ENCODE results near the gene SMIM12. TPM values are rescaled to one million over a fixed set of nuclear protein-coding genes. Genes with fewer than 3 reads are reported as not detected.

SMIM12 gene
- total RNA-seq, 2 experiments from 2014 or later, result 44.4 to 54.8 TPM

DNA sequence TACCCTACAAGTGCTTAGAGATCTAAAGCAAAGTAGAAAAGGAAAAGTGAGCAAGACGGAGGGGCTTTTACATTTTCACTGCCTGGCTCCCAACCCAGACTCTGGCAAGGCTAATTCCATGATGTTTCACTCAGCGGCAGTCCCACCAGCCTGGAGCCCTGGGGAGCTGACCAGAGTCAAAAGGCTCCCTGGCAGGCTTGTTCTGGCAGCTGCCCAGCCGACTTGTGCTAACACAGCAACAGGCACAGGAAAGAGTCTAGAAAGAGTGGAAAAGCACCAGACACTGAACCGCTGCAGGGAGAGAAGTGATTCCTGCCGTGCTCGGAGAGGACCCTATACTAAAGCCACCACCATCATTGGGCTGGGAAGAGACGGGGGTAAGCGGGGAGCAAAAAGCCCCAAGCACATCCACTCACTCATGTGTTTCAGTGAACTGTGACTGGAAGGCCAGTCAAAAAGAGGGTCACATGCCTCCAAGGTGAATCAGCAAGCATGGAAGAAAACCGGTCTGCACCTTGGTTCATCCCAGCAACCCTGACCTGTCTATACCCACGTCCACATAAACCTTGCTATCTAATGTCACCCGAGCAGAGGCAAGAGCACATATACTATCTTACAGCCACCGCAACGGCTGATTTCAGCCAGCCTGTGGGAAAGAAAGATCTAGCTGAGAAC is 8.0 kb downstream of the SMIM12 start:
- DNase-seq, result no peak
- peaks cover 36% of the 10 kb centered on the region for H3K36me3 Mint-ChIP-seq (ENCODE audit: low read depth)
- no peaks in the 10 kb centered on the region for H3K9me3 Mint-ChIP-seq
- H3K27me3 Mint-ChIP-seq, result no peaks in the 10 kb centered on the region
- H3K4me1 Mint-ChIP-seq, result peaks cover 10% of the 10 kb centered on the region
- no peak overlapping the region for H3K4me3 Mint-ChIP-seq
- CTCF ChIA-PET, result interaction anchor here (0.6 to 2.0 kb wide), 4 partner anchors 10 to 62 kb away, joined by 3 to 7 read pairs (median 5); no protein-coding TSS in a partner anchor
- POLR2A ChIA-PET, result no interaction called here
- H3K27ac Mint-ChIP-seq, result no peak overlapping the region

- Mint-ChIP-seq H3K27me3 (no peaks in the 10 kb centered on the region), H3K27ac (no peak overlapping the region), H3K9me3 (no peaks in the 10 kb centered on the region), H3K4me3 (no peak overlapping the region), H3K4me1 (peaks cover 8% of the 10 kb centered on the region), H3K36me3 (ENCODE audit: low read depth) (peaks cover 32% of the 10 kb centered on the region)
- DNase-seq, result no peak
- POLR2A ChIA-PET, result no interaction called here
- CTCF ChIA-PET, result no interaction called here
These were observed 9.2 kb downstream of the SMIM12 start for GRCh38 chr1:34850382-34850781.

GRCh38 chr1:34847094-34847493 is 12.5 kb downstream of the SMIM12 start:
- no peaks in the 10 kb centered on the region for H3K27me3 Mint-ChIP-seq
- no peak overlapping the region for H3K4me3 Mint-ChIP-seq
- peaks cover 8% of the 10 kb centered on the region for H3K4me1 Mint-ChIP-seq
- CTCF ChIA-PET, result interaction anchor here (1.7 kb wide), 1 partner anchor 19 kb away, joined by 4 read pairs; no protein-coding TSS in a partner anchor
- POLR2A ChIA-PET, result no interaction called here
- H3K36me3 Mint-ChIP-seq (ENCODE audit: low read depth), result peaks cover 12% of the 10 kb centered on the region
- H3K9me3 Mint-ChIP-seq, result no peaks in the 10 kb centered on the region
- DNase-seq, result no peak
- no peak overlapping the region for H3K27ac Mint-ChIP-seq

- POLR2A ChIA-PET, result no interaction called here
- H3K36me3 Mint-ChIP-seq (ENCODE audit: low read depth), result peaks cover 12% of the 10 kb centered on the region
- no peak for DNase-seq
- no peak overlapping the region for H3K4me3 Mint-ChIP-seq
- no peak overlapping the region for H3K27ac Mint-ChIP-seq
- H3K9me3 Mint-ChIP-seq, result no peaks in the 10 kb centered on the region
- H3K27me3 Mint-ChIP-seq, result no peaks in the 10 kb centered on the region
- CTCF ChIA-PET, result interaction anchor here (1.7 kb wide), 1 partner anchor 20 kb away, joined by 4 read pairs; no protein-coding TSS in a partner anchor
- H3K4me1 Mint-ChIP-seq, result peaks cover 8% of the 10 kb centered on the region
These were observed 13.3 kb downstream of the SMIM12 start for GRCh38 chr1:34846265-34846664.

DNA sequence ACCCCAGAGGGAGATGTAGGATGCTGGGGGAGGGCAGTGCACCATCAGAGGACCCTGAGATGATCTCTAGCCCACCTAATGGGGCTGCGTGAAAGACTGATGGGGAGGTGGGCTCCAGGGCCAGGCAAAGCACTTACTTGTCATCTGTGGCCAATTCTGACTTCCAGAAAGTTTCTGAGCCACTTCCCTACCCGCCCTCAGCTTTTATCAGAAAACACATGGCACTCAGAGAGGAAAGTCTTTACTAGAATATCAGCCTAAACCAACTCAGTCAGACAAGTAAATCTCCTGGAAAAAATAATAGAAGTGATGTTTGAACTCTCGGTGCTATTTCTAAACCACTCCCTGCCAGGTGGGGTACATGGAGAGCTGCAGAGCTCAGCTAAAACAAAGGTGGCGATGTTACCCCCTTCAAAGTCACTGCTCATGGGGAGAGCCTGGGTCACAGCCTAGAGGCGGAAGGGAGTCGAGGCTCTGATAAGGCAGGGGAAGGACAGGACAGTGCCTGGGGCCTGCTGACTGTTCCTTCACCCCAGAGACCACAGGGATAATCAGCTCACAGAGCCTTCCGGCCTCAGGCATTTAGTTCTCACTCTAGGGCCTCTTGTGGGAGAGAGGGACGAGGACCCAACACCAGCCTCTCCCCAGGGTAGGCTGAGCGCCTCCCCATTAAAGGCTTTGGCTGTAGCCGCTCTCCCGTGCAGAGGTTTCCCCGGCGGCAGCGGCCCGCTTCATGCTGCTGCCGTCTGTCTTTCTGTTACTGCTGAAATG is 14.2 kb downstream of the SMIM12 start:
- Mint-ChIP-seq H3K36me3 (ENCODE audit: low read depth) (peaks cover 10% of the 10 kb centered on the region), H3K4me1 (peaks cover 8% of the 10 kb centered on the region), H3K27me3 (no peaks in the 10 kb centered on the region), H3K27ac (no peak overlapping the region), H3K9me3 (no peaks in the 10 kb centered on the region), H3K4me3 (no peak overlapping the region)
- POLR2A ChIA-PET, result no interaction called here
- CTCF ChIA-PET, result interaction anchor here (0.8 to 2.3 kb wide), 3 partner anchors 14 to 63 kb away, joined by 3 to 10 read pairs (median 3); partner anchors contain the start of gene SMIM12
- no peak for DNase-seq

DNA sequence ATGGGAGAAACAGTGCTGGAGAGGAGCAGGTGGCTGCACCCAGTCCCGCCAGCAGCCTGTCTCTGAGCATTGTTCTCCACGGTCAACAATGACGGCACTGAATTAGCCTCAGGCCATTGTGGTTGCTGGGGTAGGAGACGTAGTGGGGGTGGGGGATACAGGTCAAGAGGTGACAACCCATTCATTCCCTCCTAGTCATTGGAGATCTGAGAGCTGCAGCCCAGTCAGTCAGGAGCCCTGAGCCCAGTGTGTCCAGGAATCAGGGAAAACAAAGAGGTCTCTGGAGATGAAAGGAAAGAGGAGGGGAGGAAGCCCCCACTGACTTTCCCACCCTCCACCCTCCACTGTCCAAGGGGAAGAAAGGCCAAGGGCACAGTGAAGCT is 15.3 kb downstream of the SMIM12 start:
- Mint-ChIP-seq H3K4me1 (peaks cover 8% of the 10 kb centered on the region), H3K27ac (no peak overlapping the region), H3K4me3 (no peak overlapping the region), H3K27me3 (no peaks in the 10 kb centered on the region), H3K9me3 (no peaks in the 10 kb centered on the region), H3K36me3 (ENCODE audit: low read depth) (peaks cover 8% of the 10 kb centered on the region)
- ChIA-PET POLR2A (no interaction called here), CTCF (interaction anchor here (0.9 to 2.3 kb wide), 3 partner anchors 9 to 15 kb away, joined by 4 to 11 read pairs (median 10); partner anchors contain the start of gene SMIM12)
- DNase-seq, result no peak

- Mint-ChIP-seq H3K4me3 (no peak overlapping the region), H3K27me3 (no peaks in the 10 kb centered on the region), H3K36me3 (ENCODE audit: low read depth) (peaks cover 6% of the 10 kb centered on the region), H3K9me3 (no peaks in the 10 kb centered on the region), H3K4me1 (peaks cover 8% of the 10 kb centered on the region), H3K27ac (no peak overlapping the region)
- CTCF ChIA-PET, result interaction anchor here (0.9 to 2.3 kb wide), 3 partner anchors 8 to 16 kb away, joined by 4 to 11 read pairs (median 10); partner anchors contain the start of gene SMIM12
- POLR2A ChIA-PET, result no interaction called here
- DNase-seq, result no peak
These were observed 15.9 kb downstream of the SMIM12 start for GRCh38 chr1:34843392-34844251.

DNA sequence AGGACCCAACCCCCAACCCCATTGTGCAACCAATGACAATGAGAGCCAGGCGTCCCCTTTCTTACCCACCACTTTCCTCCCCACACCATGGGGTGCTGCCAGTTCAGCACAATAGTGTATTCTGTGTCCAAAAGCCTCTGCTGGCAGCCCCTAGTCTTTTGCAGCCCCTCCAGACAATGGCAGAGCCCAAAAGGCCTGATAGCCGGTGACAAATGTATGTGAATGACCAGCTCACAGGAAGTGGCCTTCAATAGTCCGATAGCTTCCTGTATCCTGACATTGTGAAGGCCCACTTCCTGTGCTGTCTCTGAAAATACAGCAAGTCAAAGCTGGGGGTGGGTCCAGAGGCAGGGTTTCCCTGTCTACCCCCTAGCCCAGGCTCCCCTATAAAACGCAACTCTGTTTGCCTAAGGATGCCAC is 16.6 kb downstream of the SMIM12 start:
- Mint-ChIP-seq H3K4me3 (no peak overlapping the region), H3K4me1 (peaks cover 7% of the 10 kb centered on the region), H3K27me3 (no peaks in the 10 kb centered on the region), H3K36me3 (ENCODE audit: low read depth) (no peaks in the 10 kb centered on the region), H3K9me3 (no peaks in the 10 kb centered on the region), H3K27ac (no peak overlapping the region)
- CTCF ChIA-PET, result interaction anchor here (2.9 kb wide), 1 partner anchor 10 kb away, joined by 9 read pairs; no protein-coding TSS in a partner anchor
- no peak for DNase-seq
- POLR2A ChIA-PET, result no interaction called here

DNA sequence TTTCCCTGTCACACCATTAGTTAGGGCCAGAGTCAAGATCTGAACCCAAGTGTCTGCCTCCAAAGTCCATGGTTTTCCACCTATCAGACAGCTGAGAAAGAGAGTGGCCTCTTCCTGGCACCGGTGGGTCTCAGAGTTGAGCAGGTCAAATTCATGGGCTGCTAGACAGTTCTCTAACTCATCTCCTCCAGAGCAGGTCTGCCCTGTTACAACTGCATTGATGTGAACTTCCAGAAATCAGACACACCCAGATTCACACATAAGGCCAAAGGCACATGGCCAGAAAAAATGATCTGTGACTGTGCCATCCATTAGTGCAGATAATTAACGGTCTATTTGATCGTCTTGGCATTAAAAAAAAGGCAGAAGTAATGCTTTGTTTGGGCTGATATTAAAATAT is 17.5 kb downstream of the SMIM12 start:
- H3K9me3 Mint-ChIP-seq, result no peaks in the 10 kb centered on the region
- H3K27ac Mint-ChIP-seq, result no peak overlapping the region
- ChIA-PET POLR2A (no interaction called here), CTCF (interaction anchor here (1.2 to 2.9 kb wide), 2 partner anchors 11 to 17 kb away, joined by 3 to 9 read pairs; partner anchors contain the start of gene SMIM12)
- no peak overlapping the region for H3K4me3 Mint-ChIP-seq
- H3K4me1 Mint-ChIP-seq, result peaks cover 7% of the 10 kb centered on the region
- H3K27me3 Mint-ChIP-seq, result no peaks in the 10 kb centered on the region
- no peaks in the 10 kb centered on the region for H3K36me3 Mint-ChIP-seq (ENCODE audit: low read depth)
- no peak for DNase-seq

- H3K36me3 Mint-ChIP-seq (ENCODE audit: low read depth), result no peaks in the 10 kb centered on the region
- no peaks in the 10 kb centered on the region for H3K27me3 Mint-ChIP-seq
- no peak for DNase-seq
- no peak overlapping the region for H3K27ac Mint-ChIP-seq
- H3K4me3 Mint-ChIP-seq, result no peak overlapping the region
- ChIA-PET POLR2A (no interaction called here), CTCF (interaction anchor here (2.9 kb wide), 1 partner anchor 12 kb away, joined by 9 read pairs; no protein-coding TSS in a partner anchor)
- peaks cover 7% of the 10 kb centered on the region for H3K4me1 Mint-ChIP-seq
- no peaks in the 10 kb centered on the region for H3K9me3 Mint-ChIP-seq
These were observed 19.1 kb downstream of the SMIM12 start for GRCh38 chr1:34840426-34840825.

DNA sequence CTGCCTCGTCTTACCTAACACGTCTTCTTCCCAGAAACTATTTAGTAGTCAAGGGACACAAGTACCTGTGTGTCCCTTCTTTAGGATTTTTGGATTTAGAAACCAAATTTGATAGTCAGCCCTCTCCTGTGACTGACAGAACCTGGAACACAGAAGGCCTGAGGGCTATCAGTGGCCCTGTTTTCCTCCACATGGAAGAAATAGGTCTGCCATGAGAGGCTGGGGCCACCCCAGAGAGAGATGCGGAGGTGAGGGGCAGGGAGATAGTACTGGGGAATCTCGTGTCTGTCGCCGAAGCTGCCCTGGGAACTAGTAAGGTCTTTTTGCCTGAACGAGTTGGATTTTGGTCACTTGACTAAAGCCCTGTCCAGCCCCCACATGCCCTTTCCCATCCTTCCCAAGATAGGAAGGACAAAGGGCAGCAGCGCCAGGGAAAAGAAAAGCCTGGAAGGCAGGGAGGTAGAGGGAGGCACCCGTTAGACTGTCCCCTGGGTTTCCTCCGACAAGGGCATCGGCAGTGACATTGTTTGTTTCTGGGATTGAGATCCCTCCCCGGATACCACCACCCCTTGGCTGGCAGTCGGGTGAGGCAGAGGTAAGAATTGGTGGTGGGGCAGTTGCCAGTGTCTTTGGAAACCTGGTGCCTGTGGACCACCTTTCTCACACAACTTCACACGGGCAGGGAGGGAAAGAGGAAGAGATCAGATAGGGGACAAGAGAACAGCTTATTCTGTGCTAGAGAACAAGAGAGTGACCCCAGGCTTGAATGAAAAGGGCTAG is 19.8 kb downstream of the SMIM12 start:
- Mint-ChIP-seq H3K27ac (peak overlapping the region; percentile 41), H3K4me3 (no peak overlapping the region), H3K4me1 (peaks cover 7% of the 10 kb centered on the region), H3K36me3 (ENCODE audit: low read depth) (no peaks in the 10 kb centered on the region), H3K27me3 (no peaks in the 10 kb centered on the region), H3K9me3 (no peaks in the 10 kb centered on the region)
- ChIA-PET CTCF (interaction anchor here (1.7 kb wide), 1 partner anchor 13 kb away, joined by 4 read pairs; no protein-coding TSS in a partner anchor), POLR2A (no interaction called here)
- DNase-seq, result no peak

DNA sequence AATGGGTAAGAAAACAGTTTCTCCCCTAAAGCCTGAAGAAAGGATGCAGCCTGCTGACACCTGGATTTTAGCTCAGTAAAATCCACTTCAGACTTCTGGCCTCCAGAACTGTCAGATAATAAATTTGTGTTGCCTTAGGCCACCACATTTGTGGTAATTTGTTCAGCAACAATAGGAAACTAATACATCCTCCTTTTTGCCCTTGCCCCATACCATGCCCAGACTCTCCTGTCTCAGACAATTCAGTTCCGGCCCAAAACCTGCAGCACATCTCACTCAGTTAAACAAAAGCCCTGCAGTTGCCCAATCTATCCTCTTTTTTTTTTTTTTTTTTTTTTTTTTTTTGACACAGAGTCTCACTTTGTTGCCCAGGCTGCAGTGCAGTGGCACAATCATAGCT is 25.8 kb downstream of the SMIM12 start:
- Mint-ChIP-seq H3K27ac (no peak overlapping the region), H3K36me3 (ENCODE audit: low read depth) (no peaks in the 10 kb centered on the region), H3K27me3 (no peaks in the 10 kb centered on the region), H3K9me3 (no peaks in the 10 kb centered on the region), H3K4me3 (no peak overlapping the region), H3K4me1 (no peaks in the 10 kb centered on the region)
- no peak for DNase-seq
- ChIA-PET CTCF (no interaction called here), POLR2A (no interaction called here)

Measured in activated CD4-positive, alpha-beta T cell treated with anti-CD3 and anti-CD28 coated beads, Interleukin-2, amount 10 ng/mL, durations not matched to agents 7 days and 5 days (primary cell).